ENCODE results near the gene DEDD. TPM values are rescaled to one million over a fixed set of nuclear protein-coding genes. Genes with fewer than 3 reads are reported as not detected.

DEDD gene
- total and polyA plus RNA-seq, 7 experiments from 2014 or later, result 34.0 to 48.7 (median 36.0) TPM

DNA sequence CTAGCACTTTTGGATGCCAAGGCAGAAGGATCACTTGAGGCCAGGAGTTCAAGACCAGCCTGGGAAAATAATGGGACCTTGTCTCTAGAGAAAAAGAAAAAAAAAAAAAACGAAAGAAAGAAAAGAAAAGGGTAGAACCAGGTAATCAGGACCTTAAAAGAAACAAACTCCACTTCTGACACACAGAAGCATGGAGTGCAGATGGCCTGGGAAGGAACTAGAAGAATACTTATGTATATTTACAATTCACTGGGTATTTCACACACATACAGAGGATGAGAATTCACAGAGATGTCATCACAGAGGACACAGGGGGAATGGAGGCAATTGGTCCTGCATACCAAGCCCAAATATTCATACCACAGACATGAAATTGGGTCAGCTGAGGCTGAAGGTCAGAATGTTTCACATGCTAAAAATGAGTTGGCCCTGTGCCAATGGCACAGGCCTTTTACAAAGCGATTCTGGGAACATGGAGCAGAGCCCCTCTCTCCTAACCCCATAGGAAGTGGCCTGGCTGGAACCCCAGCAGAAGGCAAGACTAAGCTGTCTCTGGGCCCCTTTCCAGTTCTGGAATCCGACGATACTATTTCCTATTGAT lies 40.4 kb upstream of the DEDD start:
- no peaks in the 10 kb centered on the region for H3K9me3 ChIP-seq (ENCODE audit: control insufficient read depth in 2 of 3, low read length in 3 of 3)
- ChIA-PET CTCF (interaction anchor here (0.6 to 1.3 kb wide), 2 partner anchors 54 to 110 kb away, joined by 3 read pairs; no protein-coding TSS in a partner anchor), POLR2A (interaction anchor here (0.7 to 1.4 kb wide), 4 partner anchors 11 to 209 kb away, joined by 3 to 5 read pairs (median 4); partner anchors contain the start of gene UFC1)
- intact Hi-C loops (cut with micrococcal nuclease), result no loop called here
- H3K4me3 ChIP-seq (ENCODE audit: low read length), result no peak overlapping the region
- H3K27me3 Mint-ChIP-seq, result no peaks in the 10 kb centered on the region
- ATAC-seq, result no peak
- DNase-seq, result no peak
- peaks cover 0 to 72% (median 31%) of the 10 kb centered on the region in 3 experiments for H3K36me3 ChIP-seq (ENCODE audit: control insufficient read depth in 2 of 3, insufficient read depth in 3 of 3, low read length in 3 of 3)
- no peaks in the 10 kb centered on the region for H3K9me3 Mint-ChIP-seq
- H3K27ac ChIP-seq (ENCODE audit: low read depth, low read length), result no peak overlapping the region
- H3K4me1 ChIP-seq (ENCODE audit: control insufficient read depth in 2 of 2, insufficient read depth in 2 of 2, low read length in 2 of 2), result peaks cover 16 to 17% of the 10 kb centered on the region in 2 donors
- H3K4me1 Mint-ChIP-seq, result peaks cover 36 to 70% (median 56%) of the 10 kb centered on the region in 7 donors
- H3K27me3 ChIP-seq (ENCODE audit: control insufficient read depth in 2 of 2, insufficient read depth in 2 of 2, low read length in 2 of 2), result no peaks in the 10 kb centered on the region
- peaks cover 13 to 44% (median 20%) of the 10 kb centered on the region in 5 donors for H3K36me3 Mint-ChIP-seq
- H3K4me3 Mint-ChIP-seq, result peak overlapping the region in 3 of 10 donors; percentile 7 to 53 (median 48)
- peak overlapping the region in 5 of 9 donors; percentile 26 to 72 (median 62) for H3K27ac Mint-ChIP-seq

DNA sequence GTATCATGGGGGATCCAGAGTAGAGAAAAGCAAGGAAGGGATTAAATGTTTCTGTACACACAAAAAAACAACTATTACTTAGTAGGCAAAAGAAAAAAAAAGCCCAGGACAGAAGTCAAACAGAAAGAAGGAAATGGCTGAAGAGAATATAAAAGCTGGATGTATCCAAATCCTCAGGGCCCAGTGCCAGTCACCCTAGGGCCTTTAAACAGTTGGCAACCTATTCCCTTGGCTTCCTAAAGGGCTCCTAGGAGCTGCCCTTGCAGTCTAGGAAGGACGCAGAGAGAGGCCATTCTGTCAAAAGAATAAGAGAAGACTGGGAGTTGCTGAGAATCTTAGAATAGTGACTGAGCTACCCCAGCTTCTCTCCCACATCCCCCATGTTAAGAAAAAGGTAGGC lies 39.9 kb upstream of the DEDD start:
- Histone ChIP-seq H3K4me3 (ENCODE audit: low read length) (no peak overlapping the region), H3K4me1 (ENCODE audit: control insufficient read depth in 2 of 2, insufficient read depth in 2 of 2, low read length in 2 of 2) (peaks cover 11 to 13% of the 10 kb centered on the region in 2 donors), H3K9me3 (ENCODE audit: control insufficient read depth in 2 of 3, low read length in 3 of 3) (no peaks in the 10 kb centered on the region), H3K36me3 (ENCODE audit: control insufficient read depth in 2 of 3, insufficient read depth in 3 of 3, low read length in 3 of 3) (peaks cover 0 to 71% (median 31%) of the 10 kb centered on the region in 3 experiments), H3K27me3 (ENCODE audit: control insufficient read depth in 2 of 2, insufficient read depth in 2 of 2, low read length in 2 of 2) (no peaks in the 10 kb centered on the region), H3K27ac (ENCODE audit: low read depth, low read length) (no peak overlapping the region)
- intact Hi-C loops (cut with micrococcal nuclease), result no loop called here
- Mint-ChIP-seq H3K36me3 (peaks cover 13 to 44% (median 20%) of the 10 kb centered on the region in 5 donors), H3K9me3 (no peaks in the 10 kb centered on the region), H3K27ac (peak overlapping the region in 6 of 9 donors; percentile 31 to 77 (median 62)), H3K4me3 (peak overlapping the region in 2 of 10 donors; percentile 45 to 59), H3K27me3 (no peaks in the 10 kb centered on the region), H3K4me1 (peaks cover 38 to 68% (median 53%) of the 10 kb centered on the region in 7 donors)
- ATAC-seq, result no peak
- ChIA-PET CTCF (interaction anchor here (0.6 to 1.3 kb wide), 2 partner anchors 54 to 110 kb away, joined by 3 read pairs; no protein-coding TSS in a partner anchor), POLR2A (interaction anchor here (0.7 to 1.4 kb wide), 5 partner anchors 11 to 210 kb away, joined by 3 to 5 read pairs (median 4); partner anchors contain the start of gene UFC1)
- DNase-seq, result no peak

DNA sequence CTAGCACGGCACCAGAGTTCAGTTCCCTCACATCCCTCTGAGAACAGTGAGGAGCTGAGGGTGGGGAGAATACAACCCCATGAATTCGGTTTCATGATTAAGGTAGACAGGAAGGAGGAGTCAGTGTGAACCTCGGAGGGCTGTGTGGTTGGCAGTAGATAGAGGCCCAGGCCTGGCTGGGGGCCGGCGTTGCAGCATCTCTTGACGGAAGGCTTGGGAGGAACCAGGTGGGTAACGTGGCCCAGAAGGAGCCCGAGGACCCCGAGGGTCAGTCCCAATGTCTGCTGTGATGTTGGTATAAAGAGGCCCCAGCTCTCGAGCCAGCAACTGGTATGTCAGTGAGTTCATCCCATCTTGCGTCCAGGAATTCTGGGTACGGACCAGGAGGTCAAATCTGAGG lies 39.2 kb upstream of the DEDD start:
- POLR2A ChIA-PET, result interaction anchor here (0.9 to 2.0 kb wide), 6 partner anchors 9 to 19 kb away, joined by 3 to 16 read pairs (median 4); no protein-coding TSS in a partner anchor
- peaks cover 13 to 44% (median 20%) of the 10 kb centered on the region in 5 donors for H3K36me3 Mint-ChIP-seq
- Histone ChIP-seq H3K36me3 (ENCODE audit: control insufficient read depth in 2 of 3, insufficient read depth in 3 of 3, low read length in 3 of 3) (peaks cover 0 to 66% (median 31%) of the 10 kb centered on the region in 3 experiments), H3K4me3 (ENCODE audit: low read length) (no peak overlapping the region), H3K27me3 (ENCODE audit: control insufficient read depth in 2 of 2, insufficient read depth in 2 of 2, low read length in 2 of 2) (no peaks in the 10 kb centered on the region), H3K9me3 (ENCODE audit: control insufficient read depth in 2 of 3, low read length in 3 of 3) (no peaks in the 10 kb centered on the region), H3K27ac (ENCODE audit: low read depth, low read length) (no peak overlapping the region), H3K4me1 (ENCODE audit: control insufficient read depth in 2 of 2, insufficient read depth in 2 of 2, low read length in 2 of 2) (peaks cover 18% of the 10 kb centered on the region in 2 donors)
- H3K4me1 Mint-ChIP-seq, result peaks cover 41 to 68% (median 56%) of the 10 kb centered on the region in 7 donors
- no peaks in the 10 kb centered on the region for H3K27me3 Mint-ChIP-seq
- CTCF ChIA-PET, result interaction anchor here (1.1 kb wide), 1 partner anchor 59 kb away, joined by 3 read pairs; no protein-coding TSS in a partner anchor
- H3K27ac Mint-ChIP-seq, result peak overlapping the region in 3 of 9 donors; percentile 33 to 72 (median 67)
- H3K4me3 Mint-ChIP-seq, result no peak overlapping the region
- no peak for ATAC-seq
- DNase-seq, result no peak
- no peaks in the 10 kb centered on the region for H3K9me3 Mint-ChIP-seq
- intact Hi-C loops (cut with micrococcal nuclease), result no loop called here

DNA sequence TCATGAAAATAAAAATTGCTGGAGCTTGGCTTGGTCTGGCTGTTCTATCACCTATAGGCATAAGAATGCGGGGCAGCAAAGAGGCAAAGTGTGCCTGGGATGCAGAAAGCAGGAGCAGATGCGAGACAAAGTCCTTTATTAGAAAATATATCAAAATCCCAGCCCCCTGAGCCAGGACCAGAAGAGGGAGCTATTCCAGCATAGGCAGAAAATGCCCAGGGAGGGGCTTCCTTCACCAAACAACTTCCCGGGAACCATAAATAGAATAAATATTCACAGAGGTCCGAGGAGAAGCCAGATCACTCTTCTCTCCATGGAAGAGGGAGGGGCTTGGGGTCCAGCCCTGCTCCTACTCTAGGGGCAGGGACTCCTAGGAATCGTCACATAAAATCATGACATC lies 38.7 kb upstream of the DEDD start:
- Mint-ChIP-seq H3K27ac (peak overlapping the region in 4 of 9 donors; percentile 39 to 74 (median 54)), H3K9me3 (no peaks in the 10 kb centered on the region), H3K27me3 (no peaks in the 10 kb centered on the region), H3K4me1 (peaks cover 38 to 67% (median 54%) of the 10 kb centered on the region in 7 donors), H3K36me3 (peaks cover 13 to 44% (median 20%) of the 10 kb centered on the region in 5 donors), H3K4me3 (peak overlapping the region in 1 of 10 donors; percentile 29)
- Histone ChIP-seq H3K36me3 (ENCODE audit: control insufficient read depth in 2 of 3, insufficient read depth in 3 of 3, low read length in 3 of 3) (peaks cover 0 to 66% (median 31%) of the 10 kb centered on the region in 3 experiments), H3K4me3 (ENCODE audit: low read length) (no peak overlapping the region), H3K9me3 (ENCODE audit: control insufficient read depth in 2 of 3, low read length in 3 of 3) (no peaks in the 10 kb centered on the region), H3K27me3 (ENCODE audit: control insufficient read depth in 2 of 2, insufficient read depth in 2 of 2, low read length in 2 of 2) (no peaks in the 10 kb centered on the region), H3K4me1 (ENCODE audit: control insufficient read depth in 2 of 2, insufficient read depth in 2 of 2, low read length in 2 of 2) (peaks cover 14 to 16% of the 10 kb centered on the region in 2 donors), H3K27ac (ENCODE audit: low read depth, low read length) (no peak overlapping the region)
- ChIA-PET POLR2A (interaction anchor here (0.9 to 2.0 kb wide), 13 partner anchors 9 to 125 kb away, joined by 3 to 16 read pairs (median 3); partner anchors contain the start of genes NDUFS2 and USF1), CTCF (interaction anchor here (0.9 to 2.0 kb wide), 3 partner anchors 21 to 60 kb away, joined by 3 to 6 read pairs (median 3); partner anchors contain the start of gene TOMM40L)
- no peak for ATAC-seq
- intact Hi-C loops (cut with micrococcal nuclease), result no loop called here
- DNase-seq, result no peak

DNA sequence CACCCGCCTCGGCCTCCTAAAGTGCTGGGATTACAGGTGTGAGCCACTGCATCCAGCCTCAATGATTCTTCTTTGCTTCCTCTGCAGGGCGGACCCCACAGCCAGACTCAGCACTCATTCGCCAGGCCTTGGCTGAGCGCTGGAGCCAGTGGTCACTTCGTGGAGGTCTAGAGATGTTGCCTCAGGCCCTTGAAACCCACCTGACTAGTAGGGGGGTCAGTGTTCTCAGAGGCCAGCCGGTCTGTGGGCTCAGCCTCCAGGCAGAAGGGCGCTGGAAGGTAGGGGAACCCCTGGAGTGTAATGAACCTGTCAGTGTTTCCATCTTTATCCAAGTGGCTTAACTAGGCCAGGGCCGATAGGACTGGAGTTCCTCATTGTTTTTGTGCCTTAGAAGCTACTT lies 36.4 kb upstream of the DEDD start:
- Mint-ChIP-seq H3K4me3 (peak overlapping the region in 5 of 10 donors; percentile 13 to 94 (median 32)), H3K27me3 (no peaks in the 10 kb centered on the region), H3K9me3 (no peaks in the 10 kb centered on the region), H3K27ac (peak overlapping the region in 1 of 9 donors; percentile 71), H3K36me3 (peaks cover 9 to 35% (median 14%) of the 10 kb centered on the region in 5 donors), H3K4me1 (peaks cover 28 to 69% (median 51%) of the 10 kb centered on the region in 7 donors)
- no peak for ATAC-seq
- CTCF ChIA-PET, result interaction anchor here (0.6 to 1.8 kb wide), 2 partner anchors 23 to 213 kb away, joined by 3 to 5 read pairs; no protein-coding TSS in a partner anchor
- Histone ChIP-seq H3K4me1 (ENCODE audit: control insufficient read depth in 2 of 2, insufficient read depth in 2 of 2, low read length in 2 of 2) (peaks cover 10 to 13% of the 10 kb centered on the region in 2 donors), H3K36me3 (ENCODE audit: control insufficient read depth in 2 of 3, insufficient read depth in 3 of 3, low read length in 3 of 3) (peaks cover 0 to 58% (median 31%) of the 10 kb centered on the region in 3 experiments), H3K4me3 (ENCODE audit: low read length) (no peak overlapping the region), H3K9me3 (ENCODE audit: control insufficient read depth in 2 of 3, low read length in 3 of 3) (no peaks in the 10 kb centered on the region), H3K27ac (ENCODE audit: low read depth, low read length) (no peak overlapping the region), H3K27me3 (ENCODE audit: control insufficient read depth in 2 of 2, insufficient read depth in 2 of 2, low read length in 2 of 2) (no peaks in the 10 kb centered on the region)
- intact Hi-C loops (cut with micrococcal nuclease), result loop anchor here in 1 of 2 donors (5.0 kb wide), 1 partner anchor 218 kb away; no protein-coding TSS in a partner anchor
- no peak for DNase-seq
- POLR2A ChIA-PET, result interaction anchor here (0.7 to 6.5 kb wide), 5 partner anchors 12 to 50 kb away, joined by 3 to 81 read pairs (median 3); partner anchors contain the start of gene ADAMTS4

Measured in naive thymus-derived CD4-positive, alpha-beta T cell (primary cell).